CD4-positive, alpha-beta memory T cell (primary cell): ENCODE results near the gene ARL15. TPM values are rescaled to one million over a fixed set of nuclear protein-coding genes. Genes with fewer than 3 reads are reported as not detected.

Experiments used
- CTCF ChIA-PET: fragments of 350-600 bp; sonication (Branson Sonifier 250); formaldehyde crosslinking; loops from one replicate; lab custom pipeline; 2021; ENCODE audit warnings: inconsistent platforms; ENCODE audit not compliant: partially characterized antibody; lab: Charles Lee
- POLR2A ChIA-PET: fragments of 350-600 bp; sonication (Branson Sonifier 250); formaldehyde crosslinking; loops from one replicate; lab custom pipeline; 2021; ENCODE audit not compliant: partially characterized antibody; lab: Charles Lee
- DNase-seq, 5 donors: peaks; one replicate each; pipeline versions ENCODE4 v3.0.0 to v3.0.0-alpha.2; 2020 to 2022; ENCODE audit warnings: mixed read lengths in 1 of 5
- H3K27ac ChIP-seq: one replicate; pipeline ENCODE4 v1.7.0; 2013; ENCODE audit warnings: low read depth, low read length
- H3K27me3 ChIP-seq: 2 replicates; pipeline ENCODE4 v1.7.0; 2013; ENCODE audit warnings: mild to moderate bottlenecking, low read length, moderate library complexity; ENCODE audit not compliant: insufficient read depth
- H3K36me3 ChIP-seq: 2 replicates; pipeline ENCODE4 v1.7.0; 2013; ENCODE audit warnings: mild to moderate bottlenecking, low read length, moderate library complexity; ENCODE audit not compliant: insufficient read depth
- H3K4me1 ChIP-seq: 2 replicates; pipeline ENCODE4 v1.7.0; 2013; ENCODE audit warnings: mild to moderate bottlenecking, low read length, moderate library complexity; ENCODE audit not compliant: insufficient read depth
- H3K4me3 ChIP-seq, 2 donors: one replicate each; pipeline ENCODE4 v1.7.0; 2013; ENCODE audit warnings: low read length in 2 of 2, mild to moderate bottlenecking in 1 of 2
- H3K9me3 ChIP-seq, 2 donors: one replicate each; pipeline ENCODE4 v1.7.0; 2013; ENCODE audit warnings: low read length in 2 of 2, control low read depth in 1 of 2; ENCODE audit not compliant: control insufficient read depth in 1 of 2
- H3K27ac Mint-ChIP-seq, 7 donors: one replicate each; pipeline ENCODE4 v1.8.0; 2020 to 2021; ENCODE audit warnings: mixed read lengths in 7 of 7, mild to moderate bottlenecking in 6 of 7, inconsistent platforms in 3 of 7, moderate library complexity in 3 of 7
- H3K27me3 Mint-ChIP-seq, 2 donors: one replicate each; pipeline ENCODE4 v1.8.0; 2020 to 2021; ENCODE audit warnings: mixed read lengths in 2 of 2
- H3K36me3 Mint-ChIP-seq, 2 donors: one replicate each; pipeline ENCODE4 v1.8.0; 2020 to 2021; ENCODE audit warnings: mixed read lengths in 2 of 2, inconsistent platforms in 1 of 2, mild to moderate bottlenecking in 1 of 2
- H3K4me1 Mint-ChIP-seq, 4 donors: one replicate each; pipeline ENCODE4 v1.8.0; 2020 to 2021; ENCODE audit warnings: mixed read lengths in 4 of 4, mild to moderate bottlenecking in 1 of 4
- H3K4me3 Mint-ChIP-seq, 8 donors: one replicate each; pipeline ENCODE4 v1.8.0; 2020 to 2021; ENCODE audit warnings: mixed read lengths in 8 of 8, mild to moderate bottlenecking in 7 of 8, moderate library complexity in 6 of 8, inconsistent platforms in 3 of 8
- H3K9me3 Mint-ChIP-seq, 8 donors: one replicate each; pipeline ENCODE4 v1.8.0; 2020 to 2021; ENCODE audit warnings: mixed read lengths in 8 of 8, mild to moderate bottlenecking in 5 of 8, inconsistent platforms in 3 of 8, moderate library complexity in 1 of 8
- intact Hi-C: fragments of 100-400 bp; cut with micrococcal nuclease; formaldehyde crosslinking; loops from one replicate; pipeline ENCODE4 v1.15.1; 2023
- polyA plus RNA-seq, 2 donors: library from polyadenylated mRNA; unstranded; fragments of 300-500 nt; fragmentation: Illumina TruSeq; gene quantifications; one replicate each; pipeline ENCODE4 v1.2.3, GENCODE V29; 2021
- total RNA-seq, 2 experiments: library from RNA; stranded (reverse); gene quantifications; one replicate each; pipeline ENCODE4 v1.2.3, GENCODE V29; 2021

ARL15 gene
- total and polyA plus RNA-seq, 4 experiments from 2014 or later = 14.0 to 29.8 (median 14.7) TPM

- no peak overlapping the region for H3K4me3 Mint-ChIP-seq
- no peak overlapping the region for H3K27ac ChIP-seq
- no peak overlapping the region for H3K4me3 ChIP-seq
- no peak overlapping the region for H3K27ac Mint-ChIP-seq
- CTCF ChIA-PET = no interaction called here
- intact Hi-C loops = no loop called here
- no peaks in the 10 kb centered on the region for H3K27me3 Mint-ChIP-seq
- no peaks in the 10 kb centered on the region for H3K9me3 ChIP-seq
- POLR2A ChIA-PET = no interaction called here
- H3K36me3 ChIP-seq = no peaks in the 10 kb centered on the region
- DNase-seq = no peak
- H3K36me3 Mint-ChIP-seq = peaks cover 8 to 36% of the 10 kb centered on the region in 2 donors
- no peaks in the 10 kb centered on the region for H3K27me3 ChIP-seq
- no peaks in the 10 kb centered on the region for H3K4me1 ChIP-seq
- H3K4me1 Mint-ChIP-seq = peaks cover 0 to 3% (median 0%) of the 10 kb centered on the region in 4 donors
- H3K9me3 Mint-ChIP-seq = peaks cover 0 to 4% (median under 1%) of the 10 kb centered on the region in 8 donors
Observed at GRCh38 chr5:53950621-53951020, 359.8 kb downstream of the ARL15 start.

DNA sequence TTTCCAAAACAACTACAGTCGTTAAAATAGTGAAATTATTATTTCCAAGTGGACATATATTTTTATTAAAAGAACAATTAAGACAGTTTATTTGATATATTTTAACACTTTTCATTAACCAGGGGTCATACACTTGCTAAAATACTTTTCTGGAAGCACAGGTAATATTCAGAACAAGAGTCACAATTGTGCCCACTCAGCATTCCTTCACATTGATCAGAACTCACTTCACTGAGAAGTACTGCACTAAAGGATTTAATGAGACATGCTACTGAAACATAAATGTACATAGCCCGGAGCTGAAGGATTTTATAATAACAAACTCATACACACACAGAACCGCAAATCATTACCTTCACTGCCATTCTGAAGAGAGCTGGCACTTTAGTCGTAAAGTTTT is 361.8 kb downstream of the ARL15 start:
- no peak overlapping the region for H3K4me3 Mint-ChIP-seq
- H3K4me1 Mint-ChIP-seq = peaks cover 0 to 3% (median 0%) of the 10 kb centered on the region in 4 donors
- intact Hi-C loops = no loop called here
- no peaks in the 10 kb centered on the region for H3K27me3 ChIP-seq
- no peak for DNase-seq
- no peak overlapping the region for H3K27ac Mint-ChIP-seq
- no peak overlapping the region for H3K27ac ChIP-seq
- no peaks in the 10 kb centered on the region for H3K9me3 ChIP-seq
- no peaks in the 10 kb centered on the region for H3K4me1 ChIP-seq
- H3K36me3 ChIP-seq = no peaks in the 10 kb centered on the region
- H3K9me3 Mint-ChIP-seq = peaks cover 0 to 4% (median 0%) of the 10 kb centered on the region in 8 donors
- no peak overlapping the region for H3K4me3 ChIP-seq
- ChIA-PET CTCF (no interaction called here), POLR2A (no interaction called here)
- peaks cover 13 to 41% of the 10 kb centered on the region in 2 donors for H3K36me3 Mint-ChIP-seq
- H3K27me3 Mint-ChIP-seq = no peaks in the 10 kb centered on the region

DNA sequence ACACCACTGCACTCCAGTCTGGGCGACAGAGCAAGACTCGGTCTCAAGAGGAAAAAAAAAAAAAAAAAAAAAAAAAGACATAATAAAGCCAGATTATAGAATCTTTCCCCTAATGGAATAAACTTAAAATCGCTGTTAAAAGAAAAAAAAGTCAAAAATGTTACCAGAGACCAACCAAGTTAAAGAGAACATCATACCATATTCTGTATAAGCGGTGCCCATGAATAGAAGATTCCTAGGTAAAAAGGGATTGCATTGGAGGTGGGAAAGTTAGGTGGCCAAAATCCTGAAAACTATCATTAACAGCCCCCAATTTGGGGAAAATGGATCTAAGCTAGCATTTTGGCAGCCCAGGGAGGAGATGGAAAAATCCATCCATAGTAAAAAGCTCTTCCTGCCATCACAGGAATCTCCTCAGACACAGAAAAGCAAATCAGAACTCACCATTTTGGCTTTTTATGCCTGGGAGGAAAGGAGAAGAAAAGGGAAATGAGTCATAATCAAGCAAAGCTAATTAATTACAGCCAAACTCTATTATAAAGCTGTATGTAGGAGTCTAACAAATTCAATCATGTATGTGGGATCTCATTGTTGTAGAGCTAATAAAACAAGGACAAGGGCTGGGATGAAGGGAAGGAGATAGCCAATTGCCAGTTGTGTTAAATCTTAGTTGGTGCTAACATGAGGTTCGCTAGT is 363.8 kb downstream of the ARL15 start:
- Histone ChIP-seq H3K4me1 (no peaks in the 10 kb centered on the region), H3K27me3 (no peaks in the 10 kb centered on the region), H3K9me3 (no peaks in the 10 kb centered on the region), H3K36me3 (no peaks in the 10 kb centered on the region), H3K4me3 (no peak overlapping the region), H3K27ac (no peak overlapping the region)
- Mint-ChIP-seq H3K4me3 (no peak overlapping the region), H3K36me3 (peaks cover 27 to 55% of the 10 kb centered on the region in 2 donors), H3K9me3 (peaks cover 0 to 4% (median 0%) of the 10 kb centered on the region in 8 donors), H3K27ac (peak overlapping the region in 1 of 7 donors; percentile 38), H3K4me1 (peaks cover 0 to 3% (median under 1%) of the 10 kb centered on the region in 4 donors), H3K27me3 (no peaks in the 10 kb centered on the region)
- DNase-seq = no peak
- ChIA-PET CTCF (no interaction called here), POLR2A (no interaction called here)
- intact Hi-C loops = no loop called here

GRCh38 chr5:53944981-53945380 is 365.4 kb downstream of the ARL15 start:
- Mint-ChIP-seq H3K4me1 (peaks cover 0 to 3% (median under 1%) of the 10 kb centered on the region in 4 donors), H3K27ac (no peak overlapping the region), H3K36me3 (peaks cover 31 to 52% of the 10 kb centered on the region in 2 donors), H3K9me3 (peaks cover 0 to 4% (median 0%) of the 10 kb centered on the region in 8 donors), H3K27me3 (no peaks in the 10 kb centered on the region), H3K4me3 (no peak overlapping the region)
- Histone ChIP-seq H3K4me3 (no peak overlapping the region), H3K27ac (no peak overlapping the region), H3K36me3 (no peaks in the 10 kb centered on the region), H3K4me1 (no peaks in the 10 kb centered on the region), H3K9me3 (no peaks in the 10 kb centered on the region), H3K27me3 (no peaks in the 10 kb centered on the region)
- intact Hi-C loops = no loop called here
- DNase-seq = no peak
- ChIA-PET POLR2A (no interaction called here), CTCF (no interaction called here)

DNA sequence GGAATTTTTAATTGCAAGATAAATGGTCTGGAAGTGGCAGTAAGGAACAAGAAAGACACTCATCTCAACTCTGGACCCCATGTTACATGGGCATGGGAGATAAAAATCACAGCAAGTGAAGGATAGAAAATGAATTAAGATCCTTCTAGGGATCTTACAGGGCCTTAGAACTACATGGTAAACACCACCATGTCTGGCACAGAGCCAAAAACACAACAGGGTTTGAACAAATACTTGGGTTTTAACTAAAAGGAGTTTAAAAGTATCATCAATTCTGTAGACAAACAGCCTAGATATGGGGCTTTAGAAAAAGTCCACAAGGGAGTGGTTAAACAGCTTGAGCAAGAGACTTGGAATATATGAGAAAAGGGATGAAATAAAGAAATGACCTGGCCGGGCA is 366.4 kb downstream of the ARL15 start:
- DNase-seq = no peak
- intact Hi-C loops = no loop called here
- no peak overlapping the region for H3K27ac Mint-ChIP-seq
- Histone ChIP-seq H3K4me1 (no peaks in the 10 kb centered on the region), H3K27ac (no peak overlapping the region), H3K9me3 (no peaks in the 10 kb centered on the region), H3K27me3 (no peaks in the 10 kb centered on the region), H3K36me3 (no peaks in the 10 kb centered on the region), H3K4me3 (no peak overlapping the region)
- ChIA-PET CTCF (no interaction called here), POLR2A (no interaction called here)
- peaks cover 32 to 53% of the 10 kb centered on the region in 2 donors for H3K36me3 Mint-ChIP-seq
- no peaks in the 10 kb centered on the region for H3K27me3 Mint-ChIP-seq
- no peak overlapping the region for H3K4me3 Mint-ChIP-seq
- H3K9me3 Mint-ChIP-seq = peaks cover 0 to 4% (median 0%) of the 10 kb centered on the region in 8 donors
- H3K4me1 Mint-ChIP-seq = peaks cover 0 to 3% (median under 1%) of the 10 kb centered on the region in 4 donors

- H3K36me3 Mint-ChIP-seq = peaks cover 38 to 63% of the 10 kb centered on the region in 2 donors
- H3K4me1 Mint-ChIP-seq = peaks cover 0 to 3% (median under 1%) of the 10 kb centered on the region in 4 donors
- no peaks in the 10 kb centered on the region for H3K27me3 Mint-ChIP-seq
- no peak overlapping the region for H3K4me3 ChIP-seq
- H3K9me3 Mint-ChIP-seq = peaks cover 0 to 4% (median 0%) of the 10 kb centered on the region in 8 donors
- intact Hi-C loops = no loop called here
- no peak overlapping the region for H3K27ac Mint-ChIP-seq
- ChIA-PET POLR2A (no interaction called here), CTCF (no interaction called here)
- H3K27ac ChIP-seq = no peak overlapping the region
- no peaks in the 10 kb centered on the region for H3K27me3 ChIP-seq
- no peak for DNase-seq
- H3K36me3 ChIP-seq = no peaks in the 10 kb centered on the region
- H3K9me3 ChIP-seq = no peaks in the 10 kb centered on the region
- H3K4me3 Mint-ChIP-seq = no peak overlapping the region
- no peaks in the 10 kb centered on the region for H3K4me1 ChIP-seq
Observed at GRCh38 chr5:53942724-53943123, 367.6 kb downstream of the ARL15 start.

DNA sequence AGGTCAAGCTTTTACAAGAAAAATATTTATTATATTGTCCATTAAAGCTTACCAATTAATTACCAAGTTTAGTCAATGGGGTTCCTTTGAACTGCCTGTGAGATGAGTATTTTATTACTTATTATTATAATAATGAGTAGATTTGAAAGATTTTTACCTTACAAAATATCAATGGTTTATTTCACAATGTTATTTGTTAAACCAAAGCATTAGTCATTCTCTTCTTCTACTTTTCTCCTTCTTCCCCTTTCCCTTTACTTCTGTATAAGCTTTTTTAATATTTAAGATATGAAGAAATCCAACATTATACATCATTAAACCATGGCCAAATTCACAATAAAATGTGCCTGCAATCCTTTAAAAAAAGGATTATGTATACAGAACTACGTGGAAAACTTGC is 369.5 kb downstream of the ARL15 start:
- POLR2A ChIA-PET = no interaction called here
- CTCF ChIA-PET = interaction anchor here (1.0 kb wide), 1 partner anchor 15 kb away, joined by 3 read pairs; no protein-coding TSS in a partner anchor
- no peaks in the 10 kb centered on the region for H3K9me3 ChIP-seq
- H3K4me1 ChIP-seq = no peaks in the 10 kb centered on the region
- peaks cover 35 to 58% of the 10 kb centered on the region in 2 donors for H3K36me3 Mint-ChIP-seq
- H3K27ac Mint-ChIP-seq = no peak overlapping the region
- peaks cover 0 to 2% (median 0%) of the 10 kb centered on the region in 4 donors for H3K4me1 Mint-ChIP-seq
- no peak overlapping the region for H3K4me3 ChIP-seq
- intact Hi-C loops = no loop called here
- no peaks in the 10 kb centered on the region for H3K36me3 ChIP-seq
- DNase-seq = no peak
- no peak overlapping the region for H3K4me3 Mint-ChIP-seq
- H3K27me3 Mint-ChIP-seq = no peaks in the 10 kb centered on the region
- no peaks in the 10 kb centered on the region for H3K27me3 ChIP-seq
- peaks cover 0 to 3% (median 0%) of the 10 kb centered on the region in 8 donors for H3K9me3 Mint-ChIP-seq
- H3K27ac ChIP-seq = no peak overlapping the region
